ENCODE data around the gene CFB. TPM values are rescaled to one million over a fixed set of nuclear protein-coding genes. Genes with fewer than 3 reads are reported as not detected.

The CFB gene
- total and polyA plus RNA-seq, 2 of the 4 experiments (the other 2 are of a cell fraction), result 1.8 to 6.1 TPM

DNA sequence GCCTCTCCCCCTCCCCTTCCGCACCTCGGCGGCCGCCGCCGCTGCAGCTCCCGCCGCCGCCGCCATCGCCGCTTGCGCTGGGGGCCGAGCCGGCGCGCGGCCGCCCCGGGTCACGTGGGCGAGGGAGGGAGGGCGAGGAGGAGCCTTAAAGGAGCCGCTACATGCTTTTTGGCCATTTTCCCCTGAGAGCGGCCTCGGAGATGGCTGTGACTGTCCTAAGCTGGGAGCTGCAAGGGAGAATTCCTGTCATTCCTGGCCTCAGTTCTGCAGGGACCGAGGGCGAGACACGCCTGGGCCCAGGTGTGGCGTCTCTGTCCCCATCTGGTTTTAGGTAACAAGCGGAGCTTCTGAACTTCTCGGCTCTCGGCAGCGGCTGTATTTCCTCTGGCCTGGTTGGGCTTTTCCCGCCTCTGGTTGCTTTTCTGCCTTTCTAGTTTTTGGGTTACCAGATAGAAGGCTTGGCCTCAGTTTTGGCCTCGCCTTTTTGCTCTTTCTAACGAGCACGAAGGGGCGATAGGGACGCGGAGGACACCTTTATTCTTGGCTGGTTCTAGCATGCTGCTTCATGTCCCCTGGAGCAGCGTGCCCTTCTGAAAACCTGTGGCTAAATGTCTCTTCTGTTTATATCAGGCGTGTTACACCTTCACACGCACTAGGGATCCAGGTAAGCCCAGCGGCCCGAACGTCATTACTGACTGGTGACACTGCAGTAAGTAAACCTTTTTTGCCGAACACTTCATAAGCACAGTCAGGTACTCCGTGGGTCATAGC is 48.1 kb upstream of the CFB start, which contains the start of gene EHMT2:
EHMT2 (minus strand) TSS at position 87 of the 771 bp plus-strand sequence; CDS start at position 66, 21 bp downstream.
- Histone ChIP-seq H4K5ac (ENCODE audit: low read depth, low read length) (peak within 1 kb of the TSS; percentile 56), H3K9me3 (ENCODE audit: control insufficient read depth, insufficient read depth, low read length) (no peaks in the 10 kb centered on the region), H2BK120ac (ENCODE audit: low read depth, low read length) (peak within 1 kb of the TSS; percentile 50; the same call in 1 of the 2 replicates), H4K20me1 (ENCODE audit: insufficient read depth, low read length) (peaks cover 7% of the 10 kb centered on the region), H3K4ac (ENCODE audit: low read depth, low read length) (peak within 1 kb of the TSS; percentile 80), H3K14ac (replicated peaks; ENCODE audit: low read depth, low read length) (peak within 1 kb of the TSS; percentile 86), H3K4me1 (ENCODE audit: control insufficient read depth, insufficient read depth, low read length) (peaks cover 10% of the 10 kb centered on the region), H3K27me3 (ENCODE audit: control insufficient read depth, insufficient read depth, low read length) (no peaks in the 10 kb centered on the region), H2BK5ac (ENCODE audit: low read depth, low read length, poor library complexity, severe bottlenecking) (peak within 1 kb of the TSS; percentile 63), H2BK15ac (ENCODE audit: low read depth, low read length) (peak within 1 kb of the TSS; percentile 50; the same call in 1 of the 3 replicates), H2AK5ac (ENCODE audit: low read depth, low read length) (peak within 1 kb of the TSS; percentile 80), H3K4me3 (ENCODE audit: insufficient read depth, low read depth, low read length) (peak within 1 kb of the TSS; percentile 92), H3K18ac (ENCODE audit: low read depth, low read length) (peak within 1 kb of the TSS; percentile 58), H3K9ac (ENCODE audit: low read depth, low read length) (peak within 1 kb of the TSS; percentile 91), H4K91ac (ENCODE audit: insufficient read depth, low read depth, low read length) (peak within 1 kb of the TSS; percentile 80), H3K23ac (ENCODE audit: low read depth, low read length) (peak within 1 kb of the TSS; percentile 81), H2AFZ (replicated peaks; ENCODE audit: low read length, poor library complexity) (peak within 1 kb of the TSS; percentile 93), H4K8ac (ENCODE audit: low read depth in 2 of 2, low read length in 2 of 2) (peak within 1 kb of the TSS; percentile 65 to 80; a peak in 3 of 4 replicates), H3K36me3 (ENCODE audit: control insufficient read depth, insufficient read depth, low read length) (peaks cover 18% of the 10 kb centered on the region), H2BK20ac (ENCODE audit: low read depth, low read length) (no peak within 1 kb of the TSS), H3K79me1 (ENCODE audit: low read depth in 1 of 2, low read length in 2 of 2) (peaks cover 27 to 58% of the 10 kb centered on the region in 2 experiments), H3K27ac (ENCODE audit: insufficient read depth, low read length) (peak within 1 kb of the TSS; percentile 80), H3K56ac (ENCODE audit: extremely low read depth, insufficient read depth, low read length) (peak within 1 kb of the TSS; percentile 80), H3K9me1 (ENCODE audit: insufficient read depth, low read length) (peaks cover 2% of the 10 kb centered on the region; the same call in 1 of the 2 replicates), H3K4me2 (ENCODE audit: low read depth, low read length) (peak within 1 kb of the TSS; percentile 94), H2AK9ac (replicated peaks; ENCODE audit: low read depth, low read length, poor library complexity) (peak within 1 kb of the TSS; percentile 93)
- ATAC-seq (ENCODE audit: low read depth) (peak; percentile 48), DNase-seq (peak; percentile 68)
- 0% methylated on average over 20 of the region's 49 CpGs; no CpG with 5 or more reads in 1 of the 2 experiments for WGBS, 2 experiments (ENCODE audit: extremely low coverage in 2 of 2, insufficient read length in 1 of 2)
- BruUV-seq (replicated peaks), result TSS peak; percentile 65
- in situ Hi-C loops (cut with MboI; ENCODE audit: low sequenced_read_pairs), result no loop called here
- TF ChIP-seq BHLHE40 (IDR thresholded peaks at IDR 0.05; ENCODE audit: low read depth, low read length) (no peak; the same call in none of the 2 replicates), MAZ (IDR thresholded peaks at IDR 0.05; ENCODE audit: borderline replicate concordance, low read depth, low read length) (peak; percentile 99), MXI1 (IDR thresholded peaks at IDR 0.05; ENCODE audit: borderline replicate concordance, low read depth, low read length) (peak; percentile 31; the same call in 1 of the 2 replicates), CHD1 (IDR thresholded peaks at IDR 0.05; ENCODE audit: low read depth, low read length) (no peak), CEBPB (IDR thresholded peaks at IDR 0.05; ENCODE audit: low read depth, low read length) (no peak), SMC3 (IDR thresholded peaks at IDR 0.05; ENCODE audit: low read depth, low read length) (no peak), NFE2L2 (IDR thresholded peaks at IDR 0.05; ENCODE audit: low read depth, low read length) (no peak), POLR2A (IDR thresholded peaks at IDR 0.05; ENCODE audit: low read depth, low read length) (no peak)
- TF ChIP-seq, protein P1, sequence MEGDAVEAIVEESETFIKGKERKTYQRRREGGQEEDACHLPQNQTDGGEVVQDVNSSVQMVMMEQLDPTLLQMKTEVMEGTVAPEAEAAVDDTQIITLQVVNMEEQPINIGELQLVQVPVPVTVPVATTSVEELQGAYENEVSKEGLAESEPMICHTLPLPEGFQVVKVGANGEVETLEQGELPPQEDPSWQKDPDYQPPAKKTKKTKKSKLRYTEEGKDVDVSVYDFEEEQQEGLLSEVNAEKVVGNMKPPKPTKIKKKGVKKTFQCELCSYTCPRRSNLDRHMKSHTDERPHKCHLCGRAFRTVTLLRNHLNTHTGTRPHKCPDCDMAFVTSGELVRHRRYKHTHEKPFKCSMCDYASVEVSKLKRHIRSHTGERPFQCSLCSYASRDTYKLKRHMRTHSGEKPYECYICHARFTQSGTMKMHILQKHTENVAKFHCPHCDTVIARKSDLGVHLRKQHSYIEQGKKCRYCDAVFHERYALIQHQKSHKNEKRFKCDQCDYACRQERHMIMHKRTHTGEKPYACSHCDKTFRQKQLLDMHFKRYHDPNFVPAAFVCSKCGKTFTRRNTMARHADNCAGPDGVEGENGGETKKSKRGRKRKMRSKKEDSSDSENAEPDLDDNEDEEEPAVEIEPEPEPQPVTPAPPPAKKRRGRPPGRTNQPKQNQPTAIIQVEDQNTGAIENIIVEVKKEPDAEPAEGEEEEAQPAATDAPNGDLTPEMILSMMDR (conservative IDR thresholded peaks at IDR 0.05; ENCODE audit: low read depth, low read length), result no peak
- TF ChIP-seq, protein P2, sequence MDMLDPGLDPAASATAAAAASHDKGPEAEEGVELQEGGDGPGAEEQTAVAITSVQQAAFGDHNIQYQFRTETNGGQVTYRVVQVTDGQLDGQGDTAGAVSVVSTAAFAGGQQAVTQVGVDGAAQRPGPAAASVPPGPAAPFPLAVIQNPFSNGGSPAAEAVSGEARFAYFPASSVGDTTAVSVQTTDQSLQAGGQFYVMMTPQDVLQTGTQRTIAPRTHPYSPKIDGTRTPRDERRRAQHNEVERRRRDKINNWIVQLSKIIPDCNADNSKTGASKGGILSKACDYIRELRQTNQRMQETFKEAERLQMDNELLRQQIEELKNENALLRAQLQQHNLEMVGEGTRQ (IDR thresholded peaks at IDR 0.05; ENCODE audit: low read depth, low read length), result peak; percentile 97
- TF ChIP-seq, protein P3, sequence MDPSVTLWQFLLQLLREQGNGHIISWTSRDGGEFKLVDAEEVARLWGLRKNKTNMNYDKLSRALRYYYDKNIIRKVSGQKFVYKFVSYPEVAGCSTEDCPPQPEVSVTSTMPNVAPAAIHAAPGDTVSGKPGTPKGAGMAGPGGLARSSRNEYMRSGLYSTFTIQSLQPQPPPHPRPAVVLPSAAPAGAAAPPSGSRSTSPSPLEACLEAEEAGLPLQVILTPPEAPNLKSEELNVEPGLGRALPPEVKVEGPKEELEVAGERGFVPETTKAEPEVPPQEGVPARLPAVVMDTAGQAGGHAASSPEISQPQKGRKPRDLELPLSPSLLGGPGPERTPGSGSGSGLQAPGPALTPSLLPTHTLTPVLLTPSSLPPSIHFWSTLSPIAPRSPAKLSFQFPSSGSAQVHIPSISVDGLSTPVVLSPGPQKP (IDR thresholded peaks at IDR 0.05; ENCODE audit: borderline replicate concordance, low read depth, low read length), result no peak
- ChIA-PET POLR2A (ENCODE audit: unreplicated experiment) (interaction anchor here (0.6 to 1.2 kb wide), 2 partner anchors 55 to 273 kb away, joined by 3 read pairs; no protein-coding TSS in a partner anchor), CTCF (interaction anchor here (1.0 kb wide), 1 partner anchor 9 kb away, joined by 3 read pairs; no protein-coding TSS in a partner anchor)
- dilution Hi-C loops (cut with HindIII; ENCODE audit: low sequenced_read_pairs, unreplicated experiment), result no loop called here
- intact Hi-C loops (cut with micrococcal nuclease), result loop anchor here (1.0 kb wide), 1 partner anchor 55 kb away; no protein-coding TSS in a partner anchor

Data from IMR-90 (cell line).